GM21825 (cell line): ENCODE results near the gene CORO2A.
A peak's percentile ranks its signal among the peaks of the same experiment; 100 is the strongest.
"Not testable (repeated sequence)": the region's sequence is repeated elsewhere in the genome, so short reads cannot be mapped to it uniquely, and the experiment has no call there.

Source experiments
- ATAC-seq: cut with Tn5 transposase; IDR thresholded peaks from one replicate; pipeline ENCODE4 v1.9.1; 2021; ENCODE audit warnings: mild to moderate bottlenecking, moderate library complexity; ENCODE audit not compliant: unreplicated experiment

CORO2A gene

GRCh38 chr9:98174502-98174918 is 17.9 kb downstream of the CORO2A start:
- ATAC-seq, result not testable (repeated sequence)

GRCh38 chr9:98173181-98173580 is 19.3 kb downstream of the CORO2A start:
- ATAC-seq, result no peak

- ATAC-seq, result no peak
Measured at GRCh38 chr9:98172604-98173003, 19.8 kb downstream of the CORO2A start.

GRCh38 chr9:98171176-98171925 is 21.1 kb downstream of the CORO2A start:
- no peak for ATAC-seq

- ATAC-seq, result peak; percentile 96
Measured at GRCh38 chr9:98168941-98169488, 23.4 kb downstream of the CORO2A start.

GRCh38 chr9:98168153-98168780 is 24.2 kb downstream of the CORO2A start:
- no peak for ATAC-seq

GRCh38 chr9:98164912-98165311 is 27.5 kb downstream of the CORO2A start:
- no peak for ATAC-seq

GRCh38 chr9:98162613-98163012 is 29.8 kb downstream of the CORO2A start:
- no peak for ATAC-seq

- no peak for ATAC-seq
Measured at GRCh38 chr9:98161851-98162250, 30.6 kb downstream of the CORO2A start.

GRCh38 chr9:98159790-98160189 is 32.6 kb downstream of the CORO2A start:
- ATAC-seq, result no peak

- ATAC-seq, result no peak
Measured at GRCh38 chr9:98159301-98159700, 33.1 kb downstream of the CORO2A start.

- no peak for ATAC-seq
Measured at GRCh38 chr9:98158071-98158831, 34.2 kb downstream of the CORO2A start.

GRCh38 chr9:98157372-98157771 is 35.1 kb downstream of the CORO2A start:
- no peak for ATAC-seq

- no peak for ATAC-seq
Measured at GRCh38 chr9:98154678-98155077, 37.8 kb downstream of the CORO2A start.

GRCh38 chr9:98152526-98152925 is 39.9 kb downstream of the CORO2A start:
- no peak for ATAC-seq

GRCh38 chr9:98150721-98151120 is 41.7 kb downstream of the CORO2A start:
- ATAC-seq, result no peak

GRCh38 chr9:98150164-98150563 is 42.3 kb downstream of the CORO2A start:
- no peak for ATAC-seq

- ATAC-seq, result no peak
Measured at GRCh38 chr9:98149422-98149821, 43.0 kb downstream of the CORO2A start.

- no peak for ATAC-seq
Measured at GRCh38 chr9:98148486-98148885, 44.0 kb downstream of the CORO2A start.

- ATAC-seq, result no peak
Measured at GRCh38 chr9:98147582-98147981, 44.9 kb downstream of the CORO2A start.
